22Rv1 (cell line): ENCODE measurements around the gene RASSF10.

Source experiments
- ZFX ChIP-seq: fragments of 450-650 bp; IDR thresholded peaks from 2 replicates; pipeline ENCODE4 v1.6.1; 2017; ENCODE audit warnings: antibody characterized with exemption, borderline replicate concordance
- TF ChIP-seq, protein P1 (sequence below): fragments of 450-650 bp; IDR thresholded peaks from 2 replicates; pipeline ENCODE4 v1.5.1; 2017; ENCODE audit warnings: mild to moderate bottlenecking

DNA sequence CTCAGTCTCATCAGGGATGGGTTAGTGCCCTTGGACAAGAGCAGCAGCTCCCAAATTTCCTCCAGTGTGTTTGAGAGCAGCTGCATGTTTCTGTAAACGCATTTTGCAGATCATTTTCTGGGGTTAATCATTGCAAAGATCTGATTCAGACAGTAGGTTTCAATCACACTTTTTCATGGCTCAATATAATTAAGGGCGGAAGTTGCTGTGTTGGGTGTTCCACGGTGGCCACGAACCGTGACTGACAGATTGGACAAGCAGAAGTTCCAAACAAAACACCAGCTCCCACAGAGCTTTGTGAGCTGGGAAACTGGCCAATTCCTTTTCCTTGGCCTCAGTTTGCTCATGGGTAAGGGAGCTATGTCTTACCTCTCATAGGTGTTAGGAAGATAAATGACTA, 8.4 kb upstream of the RASSF10 start:
- TF ChIP-seq, protein P1, sequence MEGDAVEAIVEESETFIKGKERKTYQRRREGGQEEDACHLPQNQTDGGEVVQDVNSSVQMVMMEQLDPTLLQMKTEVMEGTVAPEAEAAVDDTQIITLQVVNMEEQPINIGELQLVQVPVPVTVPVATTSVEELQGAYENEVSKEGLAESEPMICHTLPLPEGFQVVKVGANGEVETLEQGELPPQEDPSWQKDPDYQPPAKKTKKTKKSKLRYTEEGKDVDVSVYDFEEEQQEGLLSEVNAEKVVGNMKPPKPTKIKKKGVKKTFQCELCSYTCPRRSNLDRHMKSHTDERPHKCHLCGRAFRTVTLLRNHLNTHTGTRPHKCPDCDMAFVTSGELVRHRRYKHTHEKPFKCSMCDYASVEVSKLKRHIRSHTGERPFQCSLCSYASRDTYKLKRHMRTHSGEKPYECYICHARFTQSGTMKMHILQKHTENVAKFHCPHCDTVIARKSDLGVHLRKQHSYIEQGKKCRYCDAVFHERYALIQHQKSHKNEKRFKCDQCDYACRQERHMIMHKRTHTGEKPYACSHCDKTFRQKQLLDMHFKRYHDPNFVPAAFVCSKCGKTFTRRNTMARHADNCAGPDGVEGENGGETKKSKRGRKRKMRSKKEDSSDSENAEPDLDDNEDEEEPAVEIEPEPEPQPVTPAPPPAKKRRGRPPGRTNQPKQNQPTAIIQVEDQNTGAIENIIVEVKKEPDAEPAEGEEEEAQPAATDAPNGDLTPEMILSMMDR: no peak
- no peak for TF ChIP-seq ZFX
